Stimulated activated effector memory CD8-positive, alpha-beta T cell treated with anti-CD3 and anti-CD28 coated beads, Interleukin-12 subunit alpha, Interleukin-12 subunit beta, amount 100 ng/mL, for 72 hours (primary cell): ENCODE data around the gene TPBGL.
A peak's percentile ranks its signal among the peaks of the same experiment; 100 is the strongest.

Source experiments
- ATAC-seq: fragments of 150-1000 bp; cut with Tn5 transposase; 2 replicates; pipeline ENCODE4 v1.10.0; 2021
- DNase-seq, 2 donors: peaks; one replicate each; pipeline ENCODE4 v3.0.0; 2021 to 2022; ENCODE audit warnings: low spot score in 2 of 2
- H3K27ac Mint-ChIP-seq: one replicate; pipeline ENCODE4 v1.8.0; 2022; ENCODE audit warnings: mild to moderate bottlenecking, mixed read lengths
- H3K36me3 Mint-ChIP-seq: one replicate; pipeline ENCODE4 v1.8.0; 2022; ENCODE audit warnings: mild to moderate bottlenecking, mixed read lengths
- H3K4me1 Mint-ChIP-seq: one replicate; pipeline ENCODE4 v1.8.0; 2022; ENCODE audit warnings: mixed read lengths
- H3K4me3 Mint-ChIP-seq: one replicate; pipeline ENCODE4 v1.8.0; 2022; ENCODE audit warnings: mild to moderate bottlenecking, mixed read lengths
- H3K9me3 Mint-ChIP-seq: one replicate; pipeline ENCODE4 v1.8.0; 2022; ENCODE audit warnings: mixed read lengths

TPBGL gene

GRCh38 chr11:75283391-75283931 is 42.9 kb downstream of the TPBGL start:
- no peak overlapping the region for H3K4me3 Mint-ChIP-seq
- peaks cover 13% of the 10 kb centered on the region for H3K4me1 Mint-ChIP-seq
- no peaks in the 10 kb centered on the region for H3K9me3 Mint-ChIP-seq
- DNase-seq (no peak), ATAC-seq (no peak)
- peaks cover 6% of the 10 kb centered on the region for H3K36me3 Mint-ChIP-seq
- no peak overlapping the region for H3K27ac Mint-ChIP-seq

DNA sequence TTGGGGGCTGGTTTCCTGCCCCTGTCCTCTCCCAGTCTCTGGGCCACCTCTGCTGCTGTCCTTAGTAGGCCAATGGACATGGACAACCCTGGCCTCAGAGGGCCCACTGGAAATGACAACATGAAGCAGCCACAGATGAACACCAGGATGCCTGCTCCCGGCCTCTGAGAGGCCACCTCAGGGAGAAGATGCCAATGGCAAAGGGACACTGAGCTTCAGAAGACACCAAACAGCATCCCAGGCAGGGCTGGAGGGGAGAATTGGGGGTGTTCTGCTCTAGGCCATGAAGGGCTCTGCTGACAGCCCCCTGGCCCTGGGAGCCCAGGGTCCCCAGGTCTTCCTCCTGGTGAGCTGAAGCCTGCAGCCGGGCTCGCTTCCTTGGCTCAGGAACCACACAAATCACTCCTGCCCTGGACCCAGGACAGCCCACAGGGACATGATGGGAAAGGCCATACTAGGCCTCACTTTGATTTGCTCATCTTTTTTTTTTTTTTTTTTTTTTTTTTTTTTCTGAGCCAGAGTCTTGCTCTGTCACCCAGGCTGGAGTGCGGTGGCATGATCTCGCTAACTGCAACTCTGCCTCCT is 45.3 kb downstream of the TPBGL start:
- Mint-ChIP-seq H3K4me1 (peaks cover 2% of the 10 kb centered on the region), H3K36me3 (peaks cover 6% of the 10 kb centered on the region), H3K27ac (peak overlapping the region; percentile 48), H3K9me3 (no peaks in the 10 kb centered on the region), H3K4me3 (no peak overlapping the region)
- DNase-seq (no peak), ATAC-seq (no peak)

GRCh38 chr11:75286826-75287465 is 46.4 kb downstream of the TPBGL start:
- Mint-ChIP-seq H3K36me3 (peaks cover 6% of the 10 kb centered on the region), H3K4me3 (no peak overlapping the region), H3K4me1 (no peaks in the 10 kb centered on the region), H3K9me3 (no peaks in the 10 kb centered on the region), H3K27ac (no peak overlapping the region)
- ATAC-seq, result no peak
- DNase-seq, result no peak

GRCh38 chr11:75287579-75287978 is 47.0 kb downstream of the TPBGL start:
- Mint-ChIP-seq H3K36me3 (peaks cover 6% of the 10 kb centered on the region), H3K4me1 (no peaks in the 10 kb centered on the region), H3K27ac (no peak overlapping the region), H3K4me3 (no peak overlapping the region), H3K9me3 (no peaks in the 10 kb centered on the region)
- DNase-seq, result no peak
- no peak for ATAC-seq

GRCh38 chr11:75289511-75289760 is 48.9 kb downstream of the TPBGL start:
- Mint-ChIP-seq H3K27ac (no peak overlapping the region), H3K4me1 (peaks cover 9% of the 10 kb centered on the region), H3K36me3 (peaks cover 6% of the 10 kb centered on the region), H3K9me3 (no peaks in the 10 kb centered on the region), H3K4me3 (no peak overlapping the region)
- ATAC-seq, result no peak
- no peak for DNase-seq

- Mint-ChIP-seq H3K27ac (peak overlapping the region; percentile 75), H3K36me3 (peaks cover 6% of the 10 kb centered on the region), H3K9me3 (no peaks in the 10 kb centered on the region), H3K4me1 (peaks cover 9% of the 10 kb centered on the region), H3K4me3 (no peak overlapping the region)
- DNase-seq, result no peak
- ATAC-seq, result no peak
These were observed 49.3 kb downstream of the TPBGL start for GRCh38 chr11:75289919-75290318.

DNA sequence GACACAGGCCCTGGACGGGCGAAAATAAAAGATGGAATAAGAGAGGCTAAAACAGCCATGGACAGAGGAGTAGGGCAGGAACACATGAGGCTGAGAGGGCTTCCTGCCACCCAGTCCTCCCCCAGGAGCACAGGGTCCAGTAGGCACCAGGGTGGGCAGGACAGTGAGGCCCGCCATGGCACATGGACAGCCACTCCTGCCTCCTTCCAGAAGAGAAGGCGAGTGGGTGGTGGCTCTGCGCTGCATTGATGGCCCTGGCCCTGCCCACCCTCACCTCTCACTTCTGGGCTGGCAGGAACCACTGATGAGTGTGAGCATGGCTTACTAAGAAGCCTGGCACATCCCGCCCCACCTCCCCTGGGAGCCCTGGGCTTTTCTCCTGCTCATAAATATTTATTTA is 51.2 kb downstream of the TPBGL start:
- no peak overlapping the region for H3K4me3 Mint-ChIP-seq
- DNase-seq, result no peak
- no peak for ATAC-seq
- H3K9me3 Mint-ChIP-seq, result no peaks in the 10 kb centered on the region
- peaks cover 5% of the 10 kb centered on the region for H3K36me3 Mint-ChIP-seq
- H3K4me1 Mint-ChIP-seq, result peaks cover 9% of the 10 kb centered on the region
- peak overlapping the region; percentile 74 for H3K27ac Mint-ChIP-seq

- H3K9me3 Mint-ChIP-seq, result no peaks in the 10 kb centered on the region
- H3K27ac Mint-ChIP-seq, result no peak overlapping the region
- no peak overlapping the region for H3K4me3 Mint-ChIP-seq
- ATAC-seq (no peak), DNase-seq (no peak)
- H3K36me3 Mint-ChIP-seq, result no peaks in the 10 kb centered on the region
- H3K4me1 Mint-ChIP-seq, result peaks cover 9% of the 10 kb centered on the region
These were observed 52.4 kb downstream of the TPBGL start for GRCh38 chr11:75292943-75293342.
